ENCODE results near the gene PLCD4. TPM values are rescaled to one million over a fixed set of nuclear protein-coding genes. Genes with fewer than 3 reads are reported as not detected.

Gene PLCD4
- polyA plus RNA-seq, 2 donors: 4.3 to 5.4 TPM

- Histone ChIP-seq H3K36me3 (ENCODE audit: control insufficient read depth in 2 of 2, insufficient read depth in 2 of 2, low read length in 1 of 2) (peaks cover 18 to 28% of the 10 kb centered on the region in 2 donors), H3K27me3 (ENCODE audit: control insufficient read depth in 1 of 2, insufficient read depth in 2 of 2, low read length in 2 of 2) (no peaks in the 10 kb centered on the region), H3K4me1 (ENCODE audit: control insufficient read depth in 2 of 2, insufficient read depth in 2 of 2, low read length in 1 of 2) (peaks cover 0 to 6% of the 10 kb centered on the region in 2 donors), H3K27ac (ENCODE audit: low read depth in 2 of 2, low read length in 1 of 2) (peak within 1 kb of the TSS; percentile 75 to 81), H3K4me3 (ENCODE audit: low read depth in 1 of 2, low read length in 2 of 2) (peak within 1 kb of the TSS; percentile 78 to 86), H3K9me3 (ENCODE audit: control insufficient read depth in 2 of 2, insufficient read depth in 1 of 2, low read depth in 1 of 2, low read length in 1 of 2) (no peaks in the 10 kb centered on the region)
- WGBS, 2 donors: 0% methylated on average over 49 of the region's 49 CpGs
Measured at GRCh38 chr2:218659258-218659987, 51.7 kb downstream of the PLCD4 start, which contains the start of the genes BCS1L and ZNF142. BCS1L (plus strand) TSS chr2:218659683; CDS start chr2:218660988, 1,305 bp downstream. ZNF142 (minus strand) TSS chr2:218659623; CDS start chr2:218656429, 3,194 bp downstream.

- Histone ChIP-seq H3K27ac (ENCODE audit: low read depth in 2 of 2, low read length in 1 of 2) (peak overlapping the region; percentile 8 to 75), H3K36me3 (ENCODE audit: control insufficient read depth in 2 of 2, insufficient read depth in 2 of 2, low read length in 1 of 2) (peaks cover 23 to 31% of the 10 kb centered on the region in 2 donors)
- 11 to 14% methylated on average over 8 of the region's 8 CpGs for WGBS, 2 donors
Measured at GRCh38 chr2:218659988-218660358, 52.3 kb downstream of the PLCD4 start.

GRCh38 chr2:218662377-218662776 is 54.7 kb downstream of the PLCD4 start:
- Histone ChIP-seq H3K4me1 (ENCODE audit: control insufficient read depth in 2 of 2, insufficient read depth in 2 of 2, low read length in 1 of 2) (peaks cover 0 to 6% of the 10 kb centered on the region in 2 donors), H3K4me3 (ENCODE audit: low read depth in 1 of 2, low read length in 2 of 2) (no peak overlapping the region), H3K27ac (ENCODE audit: low read depth in 2 of 2, low read length in 1 of 2) (no peak overlapping the region), H3K27me3 (ENCODE audit: control insufficient read depth in 1 of 2, insufficient read depth in 2 of 2, low read length in 2 of 2) (no peaks in the 10 kb centered on the region), H3K9me3 (ENCODE audit: control insufficient read depth in 2 of 2, insufficient read depth in 1 of 2, low read depth in 1 of 2, low read length in 1 of 2) (no peaks in the 10 kb centered on the region), H3K36me3 (ENCODE audit: control insufficient read depth in 2 of 2, insufficient read depth in 2 of 2, low read length in 1 of 2) (peaks cover 20 to 36% of the 10 kb centered on the region in 2 donors)
- WGBS, 2 donors: 86 to 91% methylated on average over 7 of the region's 7 CpGs

More at GRCh38 chr2:218659988-218660358, 52.3 kb downstream of the PLCD4 start:
- H3K9me3 ChIP-seq (ENCODE audit: control insufficient read depth in 2 of 2, insufficient read depth in 1 of 2, low read depth in 1 of 2, low read length in 1 of 2): no peaks in the 10 kb centered on the region
- H3K4me3 ChIP-seq (ENCODE audit: low read depth in 1 of 2, low read length in 2 of 2): peak overlapping the region; percentile 78 to 86
- H3K4me1 ChIP-seq (ENCODE audit: control insufficient read depth in 2 of 2, insufficient read depth in 2 of 2, low read length in 1 of 2): peaks cover 0 to 6% of the 10 kb centered on the region in 2 donors
- H3K27me3 ChIP-seq (ENCODE audit: control insufficient read depth in 1 of 2, insufficient read depth in 2 of 2, low read length in 2 of 2): no peaks in the 10 kb centered on the region

GRCh38 chr2:218662827-218663226 is 55.1 kb downstream of the PLCD4 start:
- WGBS, 2 donors: 87 to 91% methylated on average over 10 of the region's 10 CpGs
- no peak overlapping the region for H3K4me3 ChIP-seq (ENCODE audit: low read depth in 1 of 2, low read length in 2 of 2)
- H3K27me3 ChIP-seq (ENCODE audit: control insufficient read depth in 1 of 2, insufficient read depth in 2 of 2, low read length in 2 of 2): no peaks in the 10 kb centered on the region
- no peak overlapping the region for H3K27ac ChIP-seq (ENCODE audit: low read depth in 2 of 2, low read length in 1 of 2)
- no peaks in the 10 kb centered on the region for H3K9me3 ChIP-seq (ENCODE audit: control insufficient read depth in 2 of 2, insufficient read depth in 1 of 2, low read depth in 1 of 2, low read length in 1 of 2)
- peaks cover 0 to 6% of the 10 kb centered on the region in 2 donors for H3K4me1 ChIP-seq (ENCODE audit: control insufficient read depth in 2 of 2, insufficient read depth in 2 of 2, low read length in 1 of 2)
- peaks cover 22 to 36% of the 10 kb centered on the region in 2 donors for H3K36me3 ChIP-seq (ENCODE audit: control insufficient read depth in 2 of 2, insufficient read depth in 2 of 2, low read length in 1 of 2)

GRCh38 chr2:218663901-218664300 is 56.2 kb downstream of the PLCD4 start:
- Histone ChIP-seq H3K27ac (ENCODE audit: low read depth in 2 of 2, low read length in 1 of 2) (no peak overlapping the region), H3K27me3 (ENCODE audit: control insufficient read depth in 1 of 2, insufficient read depth in 2 of 2, low read length in 2 of 2) (no peaks in the 10 kb centered on the region), H3K4me3 (ENCODE audit: low read depth in 1 of 2, low read length in 2 of 2) (no peak overlapping the region), H3K4me1 (ENCODE audit: control insufficient read depth in 2 of 2, insufficient read depth in 2 of 2, low read length in 1 of 2) (peaks cover 0 to 3% of the 10 kb centered on the region in 2 donors), H3K36me3 (ENCODE audit: control insufficient read depth in 2 of 2, insufficient read depth in 2 of 2, low read length in 1 of 2) (peaks cover 25 to 36% of the 10 kb centered on the region in 2 donors), H3K9me3 (ENCODE audit: control insufficient read depth in 2 of 2, insufficient read depth in 1 of 2, low read depth in 1 of 2, low read length in 1 of 2) (no peaks in the 10 kb centered on the region)
- 86 to 91% methylated on average over 15 of the region's 15 CpGs for WGBS, 2 donors

GRCh38 chr2:218664653-218665052 is 57.0 kb downstream of the PLCD4 start:
- Histone ChIP-seq H3K27ac (ENCODE audit: low read depth in 2 of 2, low read length in 1 of 2) (no peak overlapping the region), H3K27me3 (ENCODE audit: control insufficient read depth in 1 of 2, insufficient read depth in 2 of 2, low read length in 2 of 2) (no peaks in the 10 kb centered on the region), H3K9me3 (ENCODE audit: control insufficient read depth in 2 of 2, insufficient read depth in 1 of 2, low read depth in 1 of 2, low read length in 1 of 2) (no peaks in the 10 kb centered on the region), H3K36me3 (ENCODE audit: control insufficient read depth in 2 of 2, insufficient read depth in 2 of 2, low read length in 1 of 2) (peaks cover 25 to 36% of the 10 kb centered on the region in 2 donors), H3K4me1 (ENCODE audit: control insufficient read depth in 2 of 2, insufficient read depth in 2 of 2, low read length in 1 of 2) (peaks cover 0 to 3% of the 10 kb centered on the region in 2 donors), H3K4me3 (ENCODE audit: low read depth in 1 of 2, low read length in 2 of 2) (no peak overlapping the region)
- WGBS, 2 donors: 90 to 95% methylated on average over 7 of the region's 7 CpGs

- Histone ChIP-seq H3K9me3 (ENCODE audit: control insufficient read depth in 2 of 2, insufficient read depth in 1 of 2, low read depth in 1 of 2, low read length in 1 of 2) (no peaks in the 10 kb centered on the region), H3K27ac (ENCODE audit: low read depth in 2 of 2, low read length in 1 of 2) (peak overlapping the region; percentile 74 to 92), H3K27me3 (ENCODE audit: control insufficient read depth in 1 of 2, insufficient read depth in 2 of 2, low read length in 2 of 2) (no peaks in the 10 kb centered on the region), H3K4me3 (ENCODE audit: low read depth in 1 of 2, low read length in 2 of 2) (peak overlapping the region; percentile 80 to 99), H3K36me3 (ENCODE audit: control insufficient read depth in 2 of 2, insufficient read depth in 2 of 2, low read length in 1 of 2) (peaks cover 4 to 9% of the 10 kb centered on the region in 2 donors), H3K4me1 (ENCODE audit: control insufficient read depth in 2 of 2, insufficient read depth in 2 of 2, low read length in 1 of 2) (peaks cover 0 to 5% of the 10 kb centered on the region in 2 donors)
- 33 to 36% methylated on average over 12 of the region's 12 CpGs for WGBS, 2 donors
Measured at GRCh38 chr2:218671097-218671653, 63.5 kb downstream of the PLCD4 start.

GRCh38 chr2:218671654-218672566 is 64.2 kb downstream of the PLCD4 start, which contains the start of the genes RNF25 and STK36:
RNF25 (minus strand) TSS chr2:218672002; CDS start chr2:218671970, 32 bp downstream.
STK36 (plus strand) TSS chr2:218672086; CDS start chr2:218672830, 744 bp downstream.
- no peaks in the 10 kb centered on the region for H3K27me3 ChIP-seq (ENCODE audit: control insufficient read depth in 1 of 2, insufficient read depth in 2 of 2, low read length in 2 of 2)
- peak within 1 kb of the TSS; percentile 80 to 99 for H3K4me3 ChIP-seq (ENCODE audit: low read depth in 1 of 2, low read length in 2 of 2)
- peak within 1 kb of the TSS; percentile 74 to 92 for H3K27ac ChIP-seq (ENCODE audit: low read depth in 2 of 2, low read length in 1 of 2)
- 0% methylated on average over 49 of the region's 49 CpGs for WGBS, 2 donors
- peaks cover 4 to 9% of the 10 kb centered on the region in 2 donors for H3K36me3 ChIP-seq (ENCODE audit: control insufficient read depth in 2 of 2, insufficient read depth in 2 of 2, low read length in 1 of 2)
- peaks cover 0 to 5% of the 10 kb centered on the region in 2 donors for H3K4me1 ChIP-seq (ENCODE audit: control insufficient read depth in 2 of 2, insufficient read depth in 2 of 2, low read length in 1 of 2)
- no peaks in the 10 kb centered on the region for H3K9me3 ChIP-seq (ENCODE audit: control insufficient read depth in 2 of 2, insufficient read depth in 1 of 2, low read depth in 1 of 2, low read length in 1 of 2)

GRCh38 chr2:218679119-218679518 is 71.4 kb downstream of the PLCD4 start:
- no peak overlapping the region for H3K27ac ChIP-seq (ENCODE audit: low read depth in 2 of 2, low read length in 1 of 2)
- H3K4me1 ChIP-seq (ENCODE audit: control insufficient read depth in 2 of 2, insufficient read depth in 2 of 2, low read length in 1 of 2): no peaks in the 10 kb centered on the region
- peaks cover 4 to 10% of the 10 kb centered on the region in 2 donors for H3K36me3 ChIP-seq (ENCODE audit: control insufficient read depth in 2 of 2, insufficient read depth in 2 of 2, low read length in 1 of 2)
- no peak overlapping the region for H3K4me3 ChIP-seq (ENCODE audit: low read depth in 1 of 2, low read length in 2 of 2)
- H3K27me3 ChIP-seq (ENCODE audit: control insufficient read depth in 1 of 2, insufficient read depth in 2 of 2, low read length in 2 of 2): no peaks in the 10 kb centered on the region
- H3K9me3 ChIP-seq (ENCODE audit: control insufficient read depth in 2 of 2, insufficient read depth in 1 of 2, low read depth in 1 of 2, low read length in 1 of 2): no peaks in the 10 kb centered on the region
- WGBS, 2 donors: 69 to 71% methylated on average over 4 of the region's 4 CpGs

Data from esophagus (tissue), 2 donors.